MCF 10A (cell line): ENCODE measurements around the gene VPS45. TPM values are rescaled to one million over a fixed set of nuclear protein-coding genes. Genes with fewer than 3 reads are reported as not detected.
"Not testable (repeated sequence)": the region's sequence is repeated elsewhere in the genome, so short reads cannot be mapped to it uniquely, and the experiment has no call there.

ENCODE experiments used
- BruUV-seq: library from RNA; stranded (reverse); fragments of 400-500 nt; replicated peaks from 2 replicates; lab custom pipeline; 2021; lab: Mats Ljungman, UMichigan
- CTCF ChIA-PET: fragments of 300-600 bp; sonication (Branson Sonifier 250); formaldehyde crosslinking; extraction: SDS; loops from one replicate; lab custom pipeline; 2021; ENCODE audit warnings: antibody characterized with exemption, inconsistent platforms; lab: Yijun Ruan, JAX
- POLR2A ChIA-PET: fragments of 300-600, 350-650 bp; sonication (Branson Sonifier 250); formaldehyde crosslinking; extraction: SDS; loops from one replicate; lab custom pipeline; 2020; ENCODE audit warnings: antibody characterized with exemption, inconsistent platforms; lab: Yijun Ruan, JAX
- DNase-seq: peaks from one replicate; pipeline ENCODE4 v3.0.0-alpha.2; 2018; ENCODE audit not compliant: unreplicated experiment
- H3K27ac Mint-ChIP-seq: one replicate; pipeline ENCODE4 v1.8.0; 2022; ENCODE audit warnings: mild to moderate bottlenecking, low read depth, mixed read lengths; ENCODE audit not compliant: unreplicated experiment
- H3K27me3 Mint-ChIP-seq: one replicate; pipeline ENCODE4 v1.8.0; 2022; ENCODE audit warnings: mixed read lengths; ENCODE audit not compliant: insufficient read depth, unreplicated experiment
- H3K36me3 Mint-ChIP-seq: one replicate; pipeline ENCODE4 v1.8.0; 2022; ENCODE audit warnings: mild to moderate bottlenecking, moderate library complexity, mixed read lengths; ENCODE audit not compliant: insufficient read depth, unreplicated experiment
- H3K4me1 Mint-ChIP-seq: one replicate; pipeline ENCODE4 v1.8.0; 2022; ENCODE audit warnings: mixed read lengths; ENCODE audit not compliant: insufficient read depth, unreplicated experiment
- H3K4me3 Mint-ChIP-seq: one replicate; pipeline ENCODE4 v1.8.0; 2022; ENCODE audit warnings: mild to moderate bottlenecking, moderate library complexity, mixed read lengths; ENCODE audit not compliant: unreplicated experiment
- H3K9me3 Mint-ChIP-seq: one replicate; pipeline ENCODE4 v1.8.0; 2022; ENCODE audit warnings: mixed read lengths; ENCODE audit not compliant: unreplicated experiment
- CTCF ChIP-seq: fragments of 200-600 bp; IDR thresholded peaks from one replicate; pipeline ENCODE4 v1.8.0; 2022; ENCODE audit warnings: antibody characterized with exemption, mild to moderate bottlenecking; ENCODE audit not compliant: unreplicated experiment
- intact Hi-C: fragments of 100-400 bp; cut with micrococcal nuclease; formaldehyde crosslinking; loops from 2 replicates; pipeline ENCODE4 v1.14.1; 2022
- total RNA-seq: library from RNA; stranded (reverse); gene quantifications from 2 replicates; pipeline ENCODE4 v1.2.3, GENCODE V29; 2022

The VPS45 gene
- total RNA-seq, 1 experiment from 2014 or later = 35.1 TPM

- H3K4me3 Mint-ChIP-seq = no peak overlapping the region
- peaks cover 21% of the 10 kb centered on the region for H3K36me3 Mint-ChIP-seq
- TF ChIP-seq CTCF = no peak
- CTCF ChIA-PET = interaction anchor here (0.6 to 1.5 kb wide), 5 partner anchors 29 to 60 kb away, joined by 3 to 8 read pairs (median 3); no protein-coding TSS in a partner anchor
- no peaks in the 10 kb centered on the region for H3K4me1 Mint-ChIP-seq
- H3K27ac Mint-ChIP-seq = no peak overlapping the region
- BruUV-seq = no TSS peak
- no peaks in the 10 kb centered on the region for H3K9me3 Mint-ChIP-seq
- intact Hi-C loops = no loop called here
- H3K27me3 Mint-ChIP-seq = no peaks in the 10 kb centered on the region
- POLR2A ChIA-PET = interaction anchor here (0.6 to 1.4 kb wide), 5 partner anchors 12 to 193 kb away, joined by 3 to 5 read pairs (median 3); no protein-coding TSS in a partner anchor
- DNase-seq = no peak
Observed at GRCh38 chr1:150127868-150128267, 60.3 kb downstream of the VPS45 start.

DNA sequence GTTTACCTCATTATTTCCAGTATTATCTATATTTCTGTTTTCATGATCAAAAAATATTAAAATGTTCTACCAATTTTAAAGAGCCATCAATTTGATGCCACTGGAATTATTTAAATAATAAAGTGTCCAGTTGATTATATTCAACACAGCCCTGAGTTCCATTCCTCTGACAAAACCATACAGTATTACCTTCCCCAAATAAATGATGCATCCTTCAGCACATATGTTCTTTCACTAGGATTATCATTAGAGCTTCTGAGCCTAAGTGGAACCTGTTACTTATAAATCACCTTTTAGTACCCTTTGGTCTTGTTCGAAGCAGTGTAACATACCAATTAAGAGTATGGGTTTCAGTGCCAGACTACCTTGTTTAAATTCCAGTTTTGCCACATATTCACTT lies 64.8 kb downstream of the VPS45 start:
- no peak for DNase-seq
- intact Hi-C loops = no loop called here
- CTCF ChIA-PET = interaction anchor here (1.0 to 1.6 kb wide), 3 partner anchors 37 to 67 kb away, joined by 3 to 8 read pairs (median 3); no protein-coding TSS in a partner anchor
- Mint-ChIP-seq H3K4me1 (no peaks in the 10 kb centered on the region), H3K9me3 (no peaks in the 10 kb centered on the region), H3K4me3 (no peak overlapping the region), H3K36me3 (peaks cover 11% of the 10 kb centered on the region), H3K27ac (no peak overlapping the region), H3K27me3 (no peaks in the 10 kb centered on the region)
- no TSS peak for BruUV-seq
- no peak for TF ChIP-seq CTCF
- POLR2A ChIA-PET = interaction anchor here (0.6 to 1.0 kb wide), 4 partner anchors 11 to 34 kb away, joined by 3 to 4 read pairs (median 4); partner anchors contain the start of gene PLEKHO1

DNA sequence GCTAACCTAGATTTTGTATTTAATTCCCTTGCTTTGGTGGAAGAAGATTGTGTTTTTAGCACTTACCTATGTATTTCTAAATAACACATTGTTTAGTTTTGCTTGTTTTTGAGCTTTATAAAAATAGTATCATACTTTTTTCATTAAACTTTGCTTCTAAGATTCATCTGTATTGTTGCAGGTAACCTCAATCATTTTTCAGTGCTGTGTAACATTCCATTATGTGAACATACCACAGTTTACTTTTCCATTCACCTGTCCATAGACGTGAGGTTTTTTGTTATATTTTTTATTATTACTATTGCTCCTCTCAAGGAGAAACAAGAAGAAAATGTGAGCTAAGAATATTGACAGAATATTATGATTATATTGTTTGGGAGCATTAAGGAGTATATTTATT lies 67.0 kb downstream of the VPS45 start:
- no peaks in the 10 kb centered on the region for H3K9me3 Mint-ChIP-seq
- DNase-seq = no peak
- BruUV-seq = no TSS peak
- peaks cover 4% of the 10 kb centered on the region for H3K36me3 Mint-ChIP-seq
- H3K27ac Mint-ChIP-seq = no peak overlapping the region
- ChIA-PET CTCF (no interaction called here), POLR2A (no interaction called here)
- H3K4me1 Mint-ChIP-seq = no peaks in the 10 kb centered on the region
- no peaks in the 10 kb centered on the region for H3K27me3 Mint-ChIP-seq
- TF ChIP-seq CTCF = no peak
- intact Hi-C loops = no loop called here
- no peak overlapping the region for H3K4me3 Mint-ChIP-seq

DNA sequence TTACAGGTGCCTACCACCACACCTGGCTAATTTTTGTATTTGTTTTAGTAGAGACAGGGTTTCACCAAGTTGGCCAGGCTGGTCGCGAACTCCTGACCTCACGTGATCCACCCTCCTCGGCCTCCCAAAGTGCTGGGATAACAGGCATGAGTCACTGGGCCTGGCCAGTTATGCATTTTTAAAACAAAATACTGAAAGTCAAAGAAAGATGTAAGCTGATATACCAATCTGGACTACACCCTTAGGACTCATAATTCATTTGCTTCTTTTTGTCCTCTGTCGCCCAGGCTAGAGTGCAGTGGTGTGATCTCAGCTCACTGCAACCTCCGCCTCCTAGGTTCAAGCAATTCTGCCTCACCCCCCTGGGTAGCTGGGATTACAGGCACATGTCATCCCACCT lies 67.8 kb downstream of the VPS45 start:
- H3K4me3 Mint-ChIP-seq, DNase-seq, H3K27me3 Mint-ChIP-seq, BruUV-seq, H3K4me1 Mint-ChIP-seq, H3K9me3 Mint-ChIP-seq, H3K36me3 Mint-ChIP-seq, H3K27ac Mint-ChIP-seq, intact Hi-C loops: not testable (repeated sequence)
- POLR2A ChIA-PET = interaction anchor here (1.2 kb wide), 1 partner anchor 67 kb away, joined by 4 read pairs; the partner anchor contains the start of gene VPS45
- CTCF ChIA-PET = interaction anchor here (0.6 to 1.5 kb wide), 4 partner anchors 9 to 62 kb away, joined by 3 to 5 read pairs (median 4); no protein-coding TSS in a partner anchor
